ENCODE measurements around the gene SNX10. TPM values are rescaled to one million over a fixed set of nuclear protein-coding genes. Genes with fewer than 3 reads are reported as not detected.

Gene SNX10
- total and polyA plus RNA-seq, 2 of the 4 experiments (the other 2 are of a cell fraction) = not detected

GRCh38 chr7:26420422-26421019 is 128.9 kb downstream of the SNX10 start:
- no peak overlapping the region for H2AK9ac ChIP-seq (replicated peaks; ENCODE audit: low read depth, low read length, poor library complexity)
- no peak overlapping the region for H4K5ac ChIP-seq (ENCODE audit: low read depth, low read length)
- no peak overlapping the region for H3K23ac ChIP-seq (ENCODE audit: low read depth, low read length)
- H3K18ac ChIP-seq (ENCODE audit: low read depth, low read length) = no peak overlapping the region
- POLR2A ChIA-PET (ENCODE audit: unreplicated experiment) = no interaction called here
- no peak overlapping the region for H3K4ac ChIP-seq (ENCODE audit: low read depth, low read length)
- no peaks in the 10 kb centered on the region for H3K4me1 ChIP-seq (ENCODE audit: control insufficient read depth, insufficient read depth, low read length)
- ATAC-seq (ENCODE audit: low read depth) (no peak), DNase-seq (no peak)
- no peak overlapping the region for H2BK120ac ChIP-seq (ENCODE audit: low read depth, low read length)
- dilution Hi-C loops (cut with HindIII; ENCODE audit: low sequenced_read_pairs, unreplicated experiment) = no loop called here
- no peaks in the 10 kb centered on the region for H3K36me3 ChIP-seq (ENCODE audit: control insufficient read depth, insufficient read depth, low read length)
- H4K91ac ChIP-seq (ENCODE audit: insufficient read depth, low read depth, low read length) = no peak overlapping the region
- no peak overlapping the region for H3K14ac ChIP-seq (replicated peaks; ENCODE audit: low read depth, low read length)
- no peak overlapping the region for H3K9ac ChIP-seq (ENCODE audit: low read depth, low read length)
- no TSS peak for BruUV-seq (replicated peaks)
- no peak overlapping the region for H2BK15ac ChIP-seq (ENCODE audit: low read depth, low read length)
- no peaks in the 10 kb centered on the region for H3K9me3 ChIP-seq (ENCODE audit: control insufficient read depth, insufficient read depth, low read length)
- H2AFZ ChIP-seq (replicated peaks; ENCODE audit: low read length, poor library complexity) = no peak overlapping the region
- H2BK5ac ChIP-seq (ENCODE audit: low read depth, low read length, poor library complexity, severe bottlenecking) = no peak overlapping the region
- in situ Hi-C loops (cut with MboI; ENCODE audit: low sequenced_read_pairs) = no loop called here
- CTCF ChIA-PET = no interaction called here
- no peak overlapping the region for H2AK5ac ChIP-seq (ENCODE audit: low read depth, low read length)
- no peaks in the 10 kb centered on the region for H3K27me3 ChIP-seq (ENCODE audit: control insufficient read depth, insufficient read depth, low read length)
- H3K4me2 ChIP-seq (ENCODE audit: low read depth, low read length) = no peak overlapping the region
- H2BK20ac ChIP-seq (ENCODE audit: low read depth, low read length) = no peak overlapping the region
- H3K56ac ChIP-seq (ENCODE audit: extremely low read depth, insufficient read depth, low read length) = no peak overlapping the region
- no peaks in the 10 kb centered on the region for H3K79me1 ChIP-seq (ENCODE audit: low read depth in 1 of 2, low read length in 2 of 2)
- H3K4me3 ChIP-seq (ENCODE audit: insufficient read depth, low read depth, low read length) = no peak overlapping the region
- H4K20me1 ChIP-seq (ENCODE audit: insufficient read depth, low read length) = no peaks in the 10 kb centered on the region
- no peaks in the 10 kb centered on the region for H3K9me1 ChIP-seq (ENCODE audit: insufficient read depth, low read length)
- 42% methylated on average over 2 of the region's 5 CpGs; no CpG with 5 or more reads in 1 of the 2 experiments for WGBS, 2 experiments (ENCODE audit: extremely low coverage in 2 of 2, insufficient read length in 1 of 2)
- TF ChIP-seq RFX5 (IDR thresholded peaks at IDR 0.05; ENCODE audit: low read depth, low read length) = no peak
- TF ChIP-seq POLR2A (IDR thresholded peaks at IDR 0.05; ENCODE audit: low read depth, low read length) = no peak
- no peak for TF ChIP-seq RAD21 (IDR thresholded peaks at IDR 0.05; ENCODE audit: low read length)
- no peak for TF ChIP-seq RCOR1 (IDR thresholded peaks at IDR 0.05; ENCODE audit: insufficient replicate concordance, low read length)
- no peak for TF ChIP-seq CTCF (conservative IDR thresholded peaks at IDR 0.05; ENCODE audit: low read depth, low read length)
- TF ChIP-seq USF2 (IDR thresholded peaks at IDR 0.05; ENCODE audit: low read depth, low read length) = no peak
- TF ChIP-seq MAZ (IDR thresholded peaks at IDR 0.05; ENCODE audit: borderline replicate concordance, low read depth, low read length) = no peak
- TF ChIP-seq MAFK (IDR thresholded peaks at IDR 0.05; ENCODE audit: low read depth, low read length) = no peak
- TF ChIP-seq CHD1 (IDR thresholded peaks at IDR 0.05; ENCODE audit: low read depth, low read length) = no peak
- TF ChIP-seq BHLHE40 (IDR thresholded peaks at IDR 0.05; ENCODE audit: low read depth, low read length) = no peak
- TF ChIP-seq NFE2L2 (IDR thresholded peaks at IDR 0.05; ENCODE audit: low read depth, low read length) = no peak
- no peak for TF ChIP-seq FOS (IDR thresholded peaks at IDR 0.05; ENCODE audit: low read depth, low read length)
- no peak for TF ChIP-seq SMC3 (IDR thresholded peaks at IDR 0.05; ENCODE audit: low read depth, low read length)
- TF ChIP-seq MXI1 (IDR thresholded peaks at IDR 0.05; ENCODE audit: borderline replicate concordance, low read depth, low read length) = no peak
- no peak overlapping the region for H4K8ac ChIP-seq (ENCODE audit: low read depth in 2 of 2, low read length in 2 of 2)
- intact Hi-C loops (cut with micrococcal nuclease) = no loop called here
- no peak overlapping the region for H3K27ac ChIP-seq (ENCODE audit: insufficient read depth, low read length)

Measured in IMR-90 (cell line).